T-helper 17 cell (primary cell): Measurements from ENCODE around the gene THOC2. TPM values are rescaled to one million over a fixed set of nuclear protein-coding genes. Genes with fewer than 3 reads are reported as not detected.
"Not testable (repeated sequence)": the region's sequence is repeated elsewhere in the genome, so short reads cannot be mapped to it uniquely, and the experiment has no call there.

Experiments
- ATAC-seq: fragments of 150-1000 bp; cut with Tn5 transposase; 2 replicates; pipeline ENCODE4 v1.10.0; 2021; ENCODE audit warnings: mild to moderate bottlenecking, moderate library complexity
- DNase-seq, 3 donors: peaks; one replicate each; pipeline versions ENCODE4 v3.0.0 to v3.0.0-alpha.2; 2020 to 2021
- H3K9me3 ChIP-seq: one replicate; pipeline ENCODE4 v1.7.0; 2013; ENCODE audit warnings: low read length, mild to moderate bottlenecking; ENCODE audit not compliant: control insufficient read depth, poor library complexity, severe bottlenecking
- H3K27ac Mint-ChIP-seq: one replicate; pipeline ENCODE4 v1.8.0; 2022; ENCODE audit warnings: mild to moderate bottlenecking, moderate library complexity, mixed read lengths
- H3K27me3 Mint-ChIP-seq: one replicate; pipeline ENCODE4 v1.8.0; 2022; ENCODE audit warnings: mixed read lengths
- H3K36me3 Mint-ChIP-seq: one replicate; pipeline ENCODE4 v1.8.0; 2022; ENCODE audit warnings: low read depth, mixed read lengths
- H3K4me1 Mint-ChIP-seq: one replicate; pipeline ENCODE4 v1.8.0; 2022; ENCODE audit warnings: mild to moderate bottlenecking, mixed read lengths
- H3K4me3 Mint-ChIP-seq: one replicate; pipeline ENCODE4 v1.8.0; 2022; ENCODE audit warnings: mild to moderate bottlenecking, moderate library complexity, mixed read lengths
- total RNA-seq, 4 donors: library from RNA in 2 of 4; stranded (reverse) in 2 of 4; gene quantifications; one replicate each; pipeline ENCODE4 v1.2.3 and lab custom pipeline; 2022 to 2026

Gene THOC2
- total RNA-seq, 2 donors from 2014 or later = 79.9 to 86.2 TPM

DNA sequence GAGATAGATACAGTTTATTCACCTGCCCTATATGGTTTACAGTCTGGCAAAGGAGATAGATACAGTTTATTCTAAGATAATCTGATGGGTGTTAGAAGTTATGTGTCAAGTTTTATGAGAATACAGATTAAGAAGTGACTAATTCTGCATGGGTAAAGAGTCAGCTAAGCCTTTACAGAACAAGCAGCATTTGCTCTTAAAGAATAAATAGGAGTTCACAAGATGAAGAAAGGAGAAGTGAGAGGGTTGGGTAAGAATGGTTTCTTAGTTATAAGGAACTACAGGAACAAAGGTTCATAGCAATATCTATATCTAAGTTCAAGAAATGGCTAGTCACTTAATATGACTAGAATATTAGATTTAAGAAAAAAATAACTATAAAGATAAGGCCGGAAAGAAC lies 47.6 kb downstream of the THOC2 start:
- no peaks in the 10 kb centered on the region for H3K9me3 ChIP-seq
- no peaks in the 10 kb centered on the region for H3K27me3 Mint-ChIP-seq
- DNase-seq (no peak), ATAC-seq (no peak)
- H3K4me3 Mint-ChIP-seq = no peak overlapping the region
- peaks cover 8% of the 10 kb centered on the region for H3K4me1 Mint-ChIP-seq
- H3K27ac Mint-ChIP-seq = no peak overlapping the region
- peaks cover 13% of the 10 kb centered on the region for H3K36me3 Mint-ChIP-seq

DNA sequence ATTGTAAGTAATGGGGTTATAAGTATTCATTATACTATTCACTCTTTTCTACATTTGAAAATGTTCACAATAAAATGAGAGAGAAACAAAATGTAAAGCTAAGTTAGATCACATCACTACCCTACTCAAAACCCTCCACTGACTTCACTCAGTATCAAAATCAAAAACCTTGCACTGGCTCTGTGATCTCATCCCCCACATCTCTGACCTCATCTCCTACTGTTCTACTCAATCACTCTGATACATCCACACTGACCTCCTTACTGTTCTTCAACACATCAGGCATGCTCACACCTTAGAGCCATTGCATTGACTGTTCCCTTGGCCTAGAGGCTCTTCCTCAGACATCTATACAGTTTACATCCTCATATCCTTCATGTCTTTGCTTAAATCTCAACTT lies 50.7 kb downstream of the THOC2 start:
- Mint-ChIP-seq H3K27ac (no peak overlapping the region), H3K4me1 (peaks cover 8% of the 10 kb centered on the region), H3K27me3 (no peaks in the 10 kb centered on the region), H3K4me3 (no peak overlapping the region), H3K36me3 (peaks cover 18% of the 10 kb centered on the region)
- no peak for ATAC-seq
- H3K9me3 ChIP-seq = no peaks in the 10 kb centered on the region
- no peak for DNase-seq

DNA sequence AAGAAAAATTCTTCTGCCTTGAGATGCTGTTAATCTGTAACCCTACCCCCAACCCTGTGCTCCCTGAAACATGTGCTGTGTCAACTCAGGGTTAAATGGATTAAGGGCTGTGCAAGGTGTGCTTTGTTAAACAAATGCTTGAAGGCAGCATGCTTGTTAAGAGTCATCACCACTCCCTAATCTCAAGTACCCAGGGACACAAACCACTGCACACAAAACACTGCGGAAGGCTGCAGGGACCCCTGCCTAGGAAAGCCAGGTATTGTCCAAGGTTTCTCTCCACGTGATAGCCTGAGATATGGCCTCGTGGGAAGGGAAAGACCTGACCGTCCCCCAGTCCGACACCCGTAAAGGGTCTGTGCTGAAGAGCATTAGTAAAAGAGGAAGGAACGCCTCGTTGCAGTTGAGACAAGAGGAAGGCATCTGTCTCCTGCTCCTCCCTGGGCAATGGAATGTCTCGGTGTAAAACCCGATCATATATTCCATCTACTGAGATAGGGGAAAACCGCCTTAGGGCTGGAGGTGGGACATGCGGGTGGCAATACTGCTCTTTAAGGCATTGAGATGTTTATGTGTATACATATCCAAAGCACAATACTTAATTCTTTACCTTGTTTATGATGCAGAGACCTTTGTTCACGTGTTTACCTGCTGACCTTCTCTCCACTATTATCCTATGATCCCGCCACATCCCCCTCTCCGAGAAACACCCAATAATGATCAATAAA lies 53.0 kb downstream of the THOC2 start:
- H3K4me1 Mint-ChIP-seq, H3K9me3 ChIP-seq, DNase-seq, H3K27me3 Mint-ChIP-seq, H3K27ac Mint-ChIP-seq, ATAC-seq, H3K4me3 Mint-ChIP-seq: not testable (repeated sequence)
- H3K36me3 Mint-ChIP-seq = peaks cover 12% of the 10 kb centered on the region

DNA sequence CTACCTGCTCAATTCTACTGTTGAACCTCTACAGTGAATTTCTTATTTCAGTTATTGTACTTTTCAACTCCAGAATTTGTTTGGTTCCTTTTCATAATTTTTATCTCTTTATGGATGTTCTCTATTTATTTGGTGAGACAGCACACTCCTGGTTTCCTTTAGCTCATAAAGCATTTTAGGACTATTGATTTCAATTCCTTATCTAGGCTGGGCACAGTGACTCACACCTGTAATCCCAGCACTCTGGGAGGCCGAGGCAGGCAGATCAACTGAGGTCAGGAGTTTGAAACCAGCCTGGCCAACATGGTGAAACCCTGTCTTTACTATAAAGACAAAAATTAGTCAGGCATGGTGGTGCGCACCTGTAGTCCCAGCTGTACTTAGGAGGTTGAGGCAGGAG lies 57.7 kb downstream of the THOC2 start:
- ATAC-seq (no peak), DNase-seq (no peak)
- H3K9me3 ChIP-seq = no peaks in the 10 kb centered on the region
- Mint-ChIP-seq H3K27me3 (no peaks in the 10 kb centered on the region), H3K4me1 (peaks cover 2% of the 10 kb centered on the region), H3K27ac (no peak overlapping the region), H3K36me3 (peaks cover 5% of the 10 kb centered on the region), H3K4me3 (no peak overlapping the region)

DNA sequence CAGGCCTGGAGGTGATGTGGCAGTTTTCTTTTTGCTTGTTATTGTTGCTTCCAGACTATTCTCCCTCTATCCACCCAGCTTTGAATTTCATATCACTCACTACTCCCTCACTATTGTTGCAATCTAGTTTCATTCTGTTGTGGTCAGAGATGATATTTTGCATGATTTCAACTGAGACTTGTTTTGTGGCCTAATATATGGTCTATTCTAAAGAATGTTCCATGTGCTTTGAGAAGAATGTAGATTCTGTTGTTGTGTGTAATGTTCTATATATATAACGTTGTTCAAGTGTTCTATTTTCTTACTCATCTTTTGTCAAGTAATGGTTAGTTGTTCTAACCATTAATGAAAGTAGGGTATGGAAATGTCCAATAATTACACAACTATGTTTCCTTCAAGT lies 59.0 kb downstream of the THOC2 start:
- Mint-ChIP-seq H3K36me3 (peaks cover 2% of the 10 kb centered on the region), H3K27me3 (no peaks in the 10 kb centered on the region), H3K4me1 (peaks cover 2% of the 10 kb centered on the region), H3K4me3 (no peak overlapping the region), H3K27ac (no peak overlapping the region)
- H3K9me3 ChIP-seq = no peaks in the 10 kb centered on the region
- ATAC-seq (no peak), DNase-seq (no peak)

DNA sequence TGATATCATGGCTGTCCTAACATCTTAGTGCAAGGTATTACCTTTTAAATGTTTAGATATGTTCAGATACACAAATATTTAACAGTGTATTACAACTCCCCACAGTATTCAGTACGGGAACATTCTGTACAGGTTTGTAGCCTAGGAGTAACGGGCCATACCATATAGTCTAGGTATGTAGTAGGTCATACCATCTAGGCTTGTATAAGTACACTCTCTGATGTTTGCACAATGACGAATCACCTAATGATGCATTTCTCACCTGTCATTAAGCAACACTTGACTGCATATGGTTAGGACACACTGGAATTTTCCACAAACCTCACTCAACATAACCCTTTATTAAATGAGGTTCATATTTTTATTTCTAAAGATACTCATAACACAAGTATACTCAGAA lies 67.7 kb downstream of the THOC2 start:
- ATAC-seq = no peak
- Mint-ChIP-seq H3K4me1 (no peaks in the 10 kb centered on the region), H3K36me3 (no peaks in the 10 kb centered on the region), H3K4me3 (no peak overlapping the region), H3K27ac (no peak overlapping the region), H3K27me3 (no peaks in the 10 kb centered on the region)
- no peak for DNase-seq
- H3K9me3 ChIP-seq = no peaks in the 10 kb centered on the region

DNA sequence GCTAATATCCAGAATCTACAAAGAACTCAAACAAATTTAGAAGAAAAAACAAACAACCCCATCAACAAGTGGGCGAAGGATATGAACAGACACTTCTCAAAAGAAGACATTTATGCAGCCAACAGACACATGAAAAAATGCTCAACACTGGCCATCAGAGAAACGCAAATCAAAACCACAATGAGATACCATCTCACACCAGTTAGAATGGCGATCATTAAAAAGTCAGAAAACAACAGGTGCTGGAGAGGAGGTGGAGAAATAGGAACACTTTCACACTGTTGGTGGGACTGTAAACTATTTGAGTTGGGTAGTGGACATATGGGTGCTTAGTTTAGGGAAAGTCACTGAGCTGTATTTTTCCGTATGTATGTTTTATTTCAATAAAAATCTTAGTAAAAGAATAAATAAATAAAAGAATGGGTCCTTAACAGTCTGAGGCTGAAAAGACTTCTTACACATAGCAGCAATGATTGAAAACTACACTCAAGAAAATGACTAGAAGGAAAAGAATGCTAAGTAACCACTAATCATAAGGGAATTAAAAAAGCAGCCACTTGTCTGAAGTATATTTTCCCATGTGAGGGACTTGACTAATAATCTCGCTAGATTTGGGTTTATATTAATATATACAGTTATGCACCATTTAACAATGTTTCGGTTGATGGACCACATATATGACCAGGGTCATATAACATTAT lies 68.2 kb downstream of the THOC2 start:
- not testable (repeated sequence) for ATAC-seq, DNase-seq, H3K27ac Mint-ChIP-seq, H3K4me3 Mint-ChIP-seq, H3K4me1 Mint-ChIP-seq, H3K36me3 Mint-ChIP-seq, H3K27me3 Mint-ChIP-seq, H3K9me3 ChIP-seq

DNA sequence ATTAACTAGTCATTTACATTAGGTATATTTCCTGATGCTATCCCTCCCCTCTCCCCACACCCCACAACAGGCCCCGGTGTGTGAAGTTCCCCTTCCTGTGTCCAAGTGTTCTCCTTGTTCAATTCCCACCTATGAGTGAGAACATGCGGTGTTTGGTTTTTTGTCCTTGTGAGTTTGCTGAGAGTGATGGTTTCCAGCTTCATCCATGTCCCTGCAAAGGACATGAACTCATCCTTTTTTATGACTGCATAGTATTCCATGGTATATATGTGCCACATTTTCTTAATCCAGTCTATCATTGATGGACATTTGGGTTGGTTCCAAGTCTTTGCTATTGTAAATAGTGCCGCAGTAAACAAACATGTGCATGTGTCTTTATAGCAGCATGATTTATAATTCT lies 69.1 kb downstream of the THOC2 start:
- not testable (repeated sequence) for H3K9me3 ChIP-seq, H3K27me3 Mint-ChIP-seq, H3K4me1 Mint-ChIP-seq, H3K36me3 Mint-ChIP-seq, H3K27ac Mint-ChIP-seq, DNase-seq, H3K4me3 Mint-ChIP-seq, ATAC-seq

DNA sequence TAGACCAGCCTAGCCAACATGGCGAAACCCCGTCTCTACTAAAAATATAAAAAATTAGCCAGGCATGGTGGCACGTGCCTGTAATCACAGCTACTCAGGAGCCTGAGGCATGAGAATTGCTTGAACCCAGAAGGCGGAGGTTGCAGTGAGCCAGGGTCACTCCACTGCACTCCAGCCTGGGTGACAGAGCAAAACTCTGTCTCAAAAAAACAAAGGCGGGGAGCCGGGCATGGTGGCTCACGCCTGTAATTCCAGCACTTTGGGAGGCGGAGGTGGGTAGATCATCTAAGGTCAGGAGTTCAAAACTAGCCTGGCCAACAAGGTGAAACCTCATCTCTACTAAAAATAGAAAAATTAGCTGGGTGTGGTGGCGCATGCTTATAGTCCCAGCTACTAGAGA lies 76.3 kb downstream of the THOC2 start:
- DNase-seq, H3K4me1 Mint-ChIP-seq, H3K27ac Mint-ChIP-seq, H3K9me3 ChIP-seq, H3K27me3 Mint-ChIP-seq, H3K4me3 Mint-ChIP-seq, ATAC-seq, H3K36me3 Mint-ChIP-seq: not testable (repeated sequence)

DNA sequence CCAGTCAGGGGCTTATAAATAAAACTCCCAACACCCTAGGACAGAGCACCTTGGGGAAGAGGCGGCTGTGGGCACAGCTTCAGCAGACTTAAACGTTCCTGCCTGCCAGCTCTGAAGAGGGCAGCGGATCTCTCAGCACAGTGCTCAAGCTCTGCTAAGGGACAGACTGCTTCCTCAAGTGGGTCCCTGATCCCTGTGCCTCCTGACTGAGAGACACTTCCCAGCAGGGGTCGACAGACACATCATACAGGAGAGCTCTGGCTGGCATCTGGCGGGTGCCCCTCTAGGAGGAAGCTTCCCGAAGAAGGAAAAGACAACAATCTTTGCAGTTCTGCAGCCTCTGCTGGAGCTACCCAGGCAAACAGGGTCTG lies 84.1 kb downstream of the THOC2 start:
- DNase-seq, ATAC-seq, H3K36me3 Mint-ChIP-seq, H3K27me3 Mint-ChIP-seq, H3K9me3 ChIP-seq, H3K4me3 Mint-ChIP-seq: not testable (repeated sequence)
- H3K27ac Mint-ChIP-seq = peak overlapping the region; percentile 63
- peaks cover 21% of the 10 kb centered on the region for H3K4me1 Mint-ChIP-seq

DNA sequence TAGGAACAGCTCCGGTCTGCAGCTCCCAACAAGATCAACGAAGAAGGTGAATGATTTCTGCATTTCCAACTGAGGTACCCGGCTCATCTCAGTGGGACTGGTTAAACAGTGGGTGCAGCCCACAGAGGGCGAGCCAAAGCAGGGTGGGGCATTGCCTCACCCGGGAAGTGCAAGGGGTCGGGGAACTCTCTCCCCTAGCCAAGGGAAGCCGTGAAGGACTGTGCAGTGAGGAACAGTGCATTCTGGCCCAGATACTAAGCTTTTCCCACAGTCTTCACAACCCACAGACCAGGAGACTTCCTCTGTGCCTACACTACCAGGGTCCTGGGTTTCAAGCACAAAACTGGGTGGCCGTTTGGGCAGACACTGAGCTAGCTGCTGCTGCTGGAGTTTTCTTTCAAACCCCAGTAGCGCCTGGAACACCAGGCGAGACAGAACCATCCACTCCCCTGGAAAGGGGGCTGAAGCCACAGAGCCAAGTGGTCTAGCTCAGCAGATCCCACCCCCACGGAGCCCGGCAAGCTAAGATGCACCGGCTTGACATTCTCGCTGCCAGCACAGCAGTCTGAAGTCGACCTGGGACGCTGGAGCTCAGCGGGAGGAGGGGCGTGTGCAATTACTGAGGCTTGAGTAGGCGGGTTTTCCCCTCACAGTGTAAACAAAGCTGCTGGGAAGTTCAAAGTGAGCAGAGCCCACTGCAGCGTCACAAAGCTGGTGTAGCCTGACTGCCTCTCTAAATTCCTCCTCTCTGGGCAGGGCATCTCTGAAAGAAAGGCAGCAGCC lies 84.6 kb downstream of the THOC2 start:
- H3K27me3 Mint-ChIP-seq = no peaks in the 10 kb centered on the region
- H3K36me3 Mint-ChIP-seq = peaks cover 5% of the 10 kb centered on the region
- H3K9me3 ChIP-seq = no peaks in the 10 kb centered on the region
- ATAC-seq (peak; percentile 80), DNase-seq (no peak)
- H3K4me1 Mint-ChIP-seq = peaks cover 20% of the 10 kb centered on the region
- peak overlapping the region; percentile 63 for H3K27ac Mint-ChIP-seq
- no peak overlapping the region for H3K4me3 Mint-ChIP-seq

DNA sequence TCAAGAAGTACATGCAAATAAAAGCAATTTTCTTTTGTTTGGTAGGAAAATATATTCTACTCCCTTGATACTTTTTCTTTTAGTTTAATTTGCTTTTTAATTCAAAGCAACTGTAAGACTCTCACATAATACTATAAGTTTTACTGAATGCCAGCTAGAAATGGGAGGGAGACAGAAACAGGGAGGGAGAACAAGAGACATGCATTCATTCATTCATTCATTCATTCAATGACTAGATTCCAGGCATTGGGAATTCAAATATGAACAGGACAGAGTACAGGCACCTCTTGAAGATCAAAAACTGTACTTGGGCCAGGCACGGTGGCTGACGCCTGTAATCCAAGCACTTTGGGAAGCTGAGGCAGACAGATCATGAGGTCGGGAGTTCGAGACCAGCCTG lies 85.6 kb downstream of the THOC2 start:
- Mint-ChIP-seq H3K4me1 (peaks cover 17% of the 10 kb centered on the region), H3K36me3 (peaks cover 4% of the 10 kb centered on the region), H3K27me3 (no peaks in the 10 kb centered on the region), H3K27ac (peak overlapping the region; percentile 37), H3K4me3 (no peak overlapping the region)
- DNase-seq (no peak), ATAC-seq (no peak)
- no peaks in the 10 kb centered on the region for H3K9me3 ChIP-seq

DNA sequence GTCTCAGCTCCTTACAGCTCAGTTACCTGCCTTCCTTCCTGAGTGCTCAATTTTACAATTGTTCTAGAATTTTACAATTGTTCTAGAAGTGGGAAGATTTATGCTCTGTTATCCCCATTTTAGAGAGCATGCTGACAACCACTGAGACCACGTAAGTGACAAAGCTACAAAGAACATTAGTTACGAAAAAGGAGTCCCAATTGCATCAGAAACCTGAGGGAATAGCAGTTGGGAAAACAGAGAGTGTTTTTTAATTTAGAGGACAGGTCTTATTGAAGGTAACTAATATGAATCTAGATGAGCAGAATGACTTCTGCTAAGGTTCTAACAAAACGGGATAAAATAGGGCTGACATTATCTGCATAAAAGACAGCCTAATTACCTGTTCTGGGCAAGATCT lies 103.3 kb downstream of the THOC2 start:
- DNase-seq (no peak), ATAC-seq (no peak)
- H3K4me3 Mint-ChIP-seq = no peak overlapping the region
- H3K27me3 Mint-ChIP-seq = no peaks in the 10 kb centered on the region
- peaks cover 6% of the 10 kb centered on the region for H3K4me1 Mint-ChIP-seq
- no peak overlapping the region for H3K27ac Mint-ChIP-seq
- no peaks in the 10 kb centered on the region for H3K9me3 ChIP-seq
- H3K36me3 Mint-ChIP-seq = peaks cover 4% of the 10 kb centered on the region
